DMS114 treated with DMSO at 0.1 percent for 48 hours (cell line): ENCODE results near the gene NEK11.

Experiments
- DNase-seq: peaks from one replicate; lab custom pipeline; 2025; ENCODE audit not compliant: unreplicated experiment; lab: John Stamatoyannopoulos, UW

NEK11 gene

DNA sequence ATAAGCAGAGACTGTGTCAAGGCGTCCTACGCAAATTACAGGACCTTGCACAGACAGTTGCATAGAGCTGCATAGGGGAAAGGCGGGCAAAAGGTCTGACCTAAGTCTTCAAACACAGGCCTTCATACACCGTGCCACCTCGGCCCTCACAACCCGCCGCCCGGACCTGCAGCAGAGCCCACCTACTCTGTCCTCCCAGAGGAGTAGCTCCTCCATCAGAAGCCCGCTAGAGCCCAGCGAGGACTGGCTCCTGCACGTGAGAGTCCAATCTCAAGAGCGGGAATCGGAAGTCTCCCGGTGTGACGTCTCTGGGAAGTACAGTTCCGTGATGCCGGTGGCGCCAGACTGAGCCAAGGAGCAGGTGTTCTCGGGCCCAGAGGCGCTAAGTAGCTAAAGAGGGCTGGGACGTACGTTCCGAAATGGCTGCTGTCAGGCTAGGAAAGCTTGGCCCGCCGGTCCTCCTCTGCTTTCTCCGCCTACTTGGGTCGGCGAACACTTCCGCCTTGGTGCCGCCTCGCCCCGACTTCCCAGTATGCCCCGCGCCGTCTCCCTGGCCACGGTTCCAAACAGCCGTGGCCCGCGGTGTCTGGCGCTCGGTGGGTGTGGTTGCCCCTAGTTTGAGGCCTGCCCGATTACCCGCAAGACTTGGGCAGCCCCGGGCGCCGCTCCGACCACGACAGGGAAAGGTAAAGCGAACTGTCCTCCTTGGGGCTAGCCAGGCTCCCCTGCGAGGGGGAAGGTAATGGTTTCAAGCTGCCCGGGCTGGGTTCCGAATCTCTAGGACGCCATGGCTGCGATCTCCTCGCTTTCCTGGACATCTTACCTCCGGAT, at the start of gene NEK11, which contains the start of gene ASTE1:
TSS of gene NEK11 (plus strand) at position 557 of the 831 bp plus-strand sequence. CDS start 2,832 bp downstream, outside the sequence.
TSS of gene ASTE1 (minus strand) at position 505 of the 831 bp plus-strand sequence. CDS start 1,519 bp downstream, outside the sequence.
- peak; percentile 75 for DNase-seq

GRCh38 chr3:130979117-130979516, 47.6 kb upstream of the NEK11 start:
- no peak for DNase-seq

- no peak for DNase-seq
These were observed 45.2 kb upstream of the NEK11 start for GRCh38 chr3:130981469-130981868.

DNA sequence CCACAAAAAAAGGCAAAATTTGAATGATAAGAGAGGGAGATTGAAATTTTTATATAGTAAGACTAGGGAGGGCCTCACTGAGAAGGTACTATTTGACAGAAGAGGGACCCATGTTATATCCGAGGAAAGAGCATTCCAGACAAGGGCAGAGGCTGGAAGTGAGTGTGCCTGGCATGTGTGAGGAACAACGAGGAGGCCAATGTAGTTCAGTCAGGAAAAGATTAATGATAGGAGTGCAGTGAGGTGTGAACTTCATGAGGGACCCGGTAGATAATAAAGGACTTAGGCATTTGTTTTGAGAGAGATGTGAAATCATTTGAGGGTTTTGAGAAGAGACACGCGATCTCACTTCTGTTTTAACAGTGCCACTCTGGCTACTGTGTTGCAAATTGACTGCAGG, 36.4 kb upstream of the NEK11 start:
- DNase-seq, result no peak

GRCh38 chr3:130991126-130991525, 35.6 kb upstream of the NEK11 start:
- no peak for DNase-seq

DNA sequence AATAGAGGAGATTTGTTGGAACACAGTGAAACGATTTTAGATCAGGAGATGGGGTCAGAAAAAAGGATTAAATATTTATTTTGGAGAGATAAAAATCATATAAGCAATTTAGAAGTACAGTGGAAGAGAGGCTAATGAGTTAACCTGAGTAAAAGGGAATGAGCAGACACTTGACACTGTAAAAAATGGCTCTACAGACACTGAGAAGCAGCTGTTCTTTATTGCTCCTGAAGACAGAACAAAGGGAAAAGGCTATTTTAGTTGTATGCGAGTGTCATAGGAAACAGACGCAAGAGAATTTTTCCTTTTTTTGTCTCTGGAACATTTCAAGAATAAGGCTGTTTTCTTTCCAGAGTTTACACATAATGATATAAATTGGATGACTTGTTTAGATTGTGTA, 34.3 kb upstream of the NEK11 start:
- DNase-seq, result no peak

DNA sequence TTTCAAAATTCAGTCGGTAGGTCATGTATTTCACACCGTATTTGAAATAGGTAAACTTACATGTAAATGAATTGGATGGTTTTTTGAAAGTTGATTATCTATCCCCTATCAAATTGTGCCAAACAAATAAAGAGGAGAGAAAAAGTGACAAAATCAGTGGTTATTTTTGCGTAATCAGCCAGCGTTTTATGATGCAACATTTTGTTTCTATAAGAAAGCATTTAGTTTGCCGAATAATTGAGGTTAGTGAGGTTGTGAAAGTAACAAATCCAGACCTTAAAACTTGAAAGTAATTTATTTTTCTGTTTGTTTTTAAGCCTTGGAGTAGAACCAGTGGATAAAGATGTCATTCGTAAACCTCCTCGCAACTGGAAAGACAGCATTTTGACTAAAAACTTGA, 29.4 kb upstream of the NEK11 start:
- no peak for DNase-seq

- DNase-seq, result no peak
These were observed 25.6 kb upstream of the NEK11 start for GRCh38 chr3:131001071-131001470.

DNA sequence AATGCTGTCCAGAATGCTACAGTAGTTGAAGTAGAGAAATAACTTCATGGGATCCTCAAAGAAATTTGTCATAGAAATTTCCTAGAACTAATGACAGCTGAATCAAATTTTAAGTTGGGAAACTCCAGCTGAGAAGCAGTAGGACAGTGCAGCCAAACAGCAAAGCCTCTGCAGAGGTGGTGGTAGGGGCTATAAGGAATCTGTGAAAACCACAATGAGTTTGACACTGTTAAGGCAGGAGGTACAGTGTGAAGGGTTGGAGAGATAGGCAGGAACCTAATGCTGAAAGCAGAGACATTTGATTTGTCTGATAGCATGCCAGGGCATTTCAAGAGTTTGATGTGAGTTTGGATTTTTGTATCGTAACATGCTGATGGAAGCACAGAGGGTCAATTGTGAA, 22.1 kb upstream of the NEK11 start:
- DNase-seq, result no peak

DNA sequence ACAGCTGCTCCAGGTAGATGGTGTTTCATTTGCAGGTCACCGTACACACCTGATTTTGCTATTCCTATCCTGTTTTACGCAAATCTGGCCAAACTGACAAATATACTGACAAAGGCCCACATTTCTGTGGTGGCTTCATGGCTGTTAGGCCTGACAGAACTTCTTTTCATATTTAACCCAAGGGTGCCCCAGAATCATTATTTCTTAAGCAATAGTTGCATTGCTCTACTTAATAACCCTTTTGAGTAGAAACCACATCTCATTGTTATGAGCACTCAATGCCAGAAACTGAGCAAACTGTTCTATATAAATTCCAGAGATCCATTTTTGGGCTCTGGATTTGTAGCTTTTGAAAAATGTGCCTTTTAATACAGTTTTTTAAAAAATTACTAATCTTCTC, 19.4 kb upstream of the NEK11 start:
- no peak for DNase-seq

- no peak for DNase-seq
These were observed 18.9 kb upstream of the NEK11 start for GRCh38 chr3:131007782-131008181.

DNA sequence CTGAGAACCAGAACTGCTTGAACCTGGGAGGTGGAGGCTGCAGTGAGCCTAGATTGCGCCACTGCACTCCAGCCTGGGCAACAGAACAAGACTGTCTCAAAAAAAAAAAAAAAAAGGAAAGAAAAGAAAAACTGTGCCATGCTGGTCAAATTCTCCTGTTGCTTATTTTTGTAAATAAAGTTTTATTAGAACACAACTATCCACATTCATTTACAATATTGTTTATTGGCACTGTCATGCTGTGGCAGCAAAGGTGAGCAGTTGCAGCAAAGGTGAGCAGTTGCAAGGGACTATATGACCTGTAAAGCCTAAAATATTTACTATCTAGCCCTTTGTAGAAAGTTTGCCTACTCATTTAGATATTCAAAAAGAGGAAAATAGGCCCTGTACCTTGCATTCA, 18.4 kb upstream of the NEK11 start:
- no peak for DNase-seq

- no peak for DNase-seq
These were observed 17.0 kb upstream of the NEK11 start for GRCh38 chr3:131009698-131010097.

- DNase-seq, result no peak
These were observed 7.7 kb upstream of the NEK11 start for GRCh38 chr3:131018970-131019369.

DNA sequence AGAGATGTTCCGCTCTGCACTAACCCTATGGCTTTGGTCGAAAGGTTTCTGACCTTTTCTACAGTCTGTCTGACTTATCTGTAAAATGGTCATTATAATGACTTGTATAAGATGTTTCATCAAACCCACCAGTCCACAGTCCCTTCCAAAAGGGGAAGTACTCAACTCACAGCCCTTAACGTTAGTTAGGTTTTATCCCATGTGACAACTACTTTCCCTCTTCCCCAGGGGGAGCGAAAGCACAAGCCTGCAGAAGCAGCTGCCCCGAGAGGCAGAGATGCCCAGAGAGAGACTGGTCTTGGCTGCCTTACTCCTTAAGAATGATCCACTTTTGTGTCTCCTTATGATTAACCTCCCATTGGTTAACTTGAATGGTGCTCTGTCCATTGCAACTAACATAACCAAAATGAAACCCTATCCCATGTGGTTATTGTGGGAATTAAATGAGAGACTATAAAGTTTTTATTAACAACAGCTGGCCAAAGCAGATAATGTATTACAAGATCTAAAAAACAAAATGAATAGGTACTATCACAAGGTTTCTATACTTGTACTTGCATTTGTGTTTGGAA, 6.5 kb upstream of the NEK11 start:
- DNase-seq, result no peak

DNA sequence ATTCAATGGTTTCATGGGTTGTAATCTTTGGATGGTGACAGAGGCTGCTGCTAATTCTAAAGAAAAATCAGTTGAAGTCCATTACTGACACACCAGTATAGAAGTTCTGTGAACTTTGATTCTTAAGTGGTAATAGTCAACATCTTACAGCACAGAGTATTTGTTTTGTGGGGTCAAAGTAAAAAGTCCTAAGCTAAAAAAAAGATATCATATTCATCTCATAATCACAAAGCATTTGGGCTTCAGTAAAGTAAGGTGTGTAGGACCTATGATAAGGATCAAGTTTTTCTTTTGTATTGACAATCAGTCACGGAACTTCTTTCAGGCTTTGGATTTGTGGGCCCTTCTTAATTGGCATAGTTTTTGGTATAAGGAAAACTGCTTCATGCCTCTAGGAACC, 1.1 kb upstream of the NEK11 start:
- DNase-seq, result no peak

DNA sequence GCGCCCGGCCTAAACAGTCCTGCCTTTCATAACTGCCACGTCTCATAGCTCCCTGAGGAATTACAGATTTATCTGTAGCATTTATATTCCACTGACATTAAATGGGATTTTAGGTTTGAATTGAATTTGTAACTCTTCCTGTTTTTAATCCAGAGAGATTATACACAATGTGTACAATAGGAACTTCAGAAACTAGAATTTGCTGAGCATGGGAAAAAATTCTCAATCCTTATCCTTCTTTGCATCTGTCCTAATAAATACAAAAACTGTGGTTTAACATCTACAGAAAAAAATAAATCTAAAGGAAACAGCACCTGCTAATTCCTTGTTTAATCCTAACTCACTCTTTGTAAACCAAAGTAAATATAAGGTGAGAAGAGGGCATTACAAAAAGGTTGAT, 2.2 kb downstream of the NEK11 start:
- DNase-seq, result no peak

GRCh38 chr3:131031660-131032059, 5.0 kb downstream of the NEK11 start:
- DNase-seq, result no peak

- DNase-seq, result no peak
These were observed 6.9 kb downstream of the NEK11 start for GRCh38 chr3:131033480-131034080.

- DNase-seq, result no peak
These were observed 9.6 kb downstream of the NEK11 start for GRCh38 chr3:131036200-131036816.

GRCh38 chr3:131036986-131037385, 10.3 kb downstream of the NEK11 start:
- DNase-seq, result no peak

- DNase-seq, result no peak
These were observed 11.6 kb downstream of the NEK11 start for GRCh38 chr3:131038326-131038725.
